HG03066 (cell line): ENCODE data around the gene ACIN1.
"Not testable (repeated sequence)": the region's sequence is repeated elsewhere in the genome, so short reads cannot be mapped to it uniquely, and the experiment has no call there.

Source experiments
- ATAC-seq: cut with Tn5 transposase; IDR thresholded peaks from one replicate; pipeline ENCODE4 v1.9.1; 2021; ENCODE audit warnings: low read depth; ENCODE audit not compliant: unreplicated experiment

Gene ACIN1

GRCh38 chr14:23124337-23124954 lies 29.5 kb upstream of the ACIN1 start:
- ATAC-seq, result no peak

GRCh38 chr14:23123419-23123818 lies 28.5 kb upstream of the ACIN1 start:
- ATAC-seq, result no peak

DNA sequence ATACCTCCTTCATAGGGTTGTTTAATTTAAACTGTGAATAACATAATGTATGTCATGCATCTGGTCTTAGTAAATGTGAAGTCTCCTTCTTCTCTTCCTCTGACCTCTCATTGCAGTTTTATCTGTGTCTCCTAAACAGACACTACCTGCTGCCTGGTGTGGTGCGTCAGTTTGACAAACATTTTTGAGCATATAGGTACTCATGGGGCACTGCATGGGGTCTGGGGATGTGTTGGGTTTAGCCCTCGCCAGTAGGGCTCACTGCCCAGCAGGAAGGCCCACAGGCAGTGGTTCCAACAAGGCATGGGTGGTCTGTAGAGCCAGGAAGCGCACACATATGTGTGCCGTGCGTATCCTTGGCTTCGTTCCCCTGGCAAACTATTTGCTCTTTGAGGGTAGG lies 27.1 kb upstream of the ACIN1 start:
- ATAC-seq, result no peak

- no peak for ATAC-seq
These were observed 26.4 kb upstream of the ACIN1 start for GRCh38 chr14:23121361-23121771.

GRCh38 chr14:23120541-23121251 lies 25.8 kb upstream of the ACIN1 start:
- ATAC-seq, result peak; percentile 59

DNA sequence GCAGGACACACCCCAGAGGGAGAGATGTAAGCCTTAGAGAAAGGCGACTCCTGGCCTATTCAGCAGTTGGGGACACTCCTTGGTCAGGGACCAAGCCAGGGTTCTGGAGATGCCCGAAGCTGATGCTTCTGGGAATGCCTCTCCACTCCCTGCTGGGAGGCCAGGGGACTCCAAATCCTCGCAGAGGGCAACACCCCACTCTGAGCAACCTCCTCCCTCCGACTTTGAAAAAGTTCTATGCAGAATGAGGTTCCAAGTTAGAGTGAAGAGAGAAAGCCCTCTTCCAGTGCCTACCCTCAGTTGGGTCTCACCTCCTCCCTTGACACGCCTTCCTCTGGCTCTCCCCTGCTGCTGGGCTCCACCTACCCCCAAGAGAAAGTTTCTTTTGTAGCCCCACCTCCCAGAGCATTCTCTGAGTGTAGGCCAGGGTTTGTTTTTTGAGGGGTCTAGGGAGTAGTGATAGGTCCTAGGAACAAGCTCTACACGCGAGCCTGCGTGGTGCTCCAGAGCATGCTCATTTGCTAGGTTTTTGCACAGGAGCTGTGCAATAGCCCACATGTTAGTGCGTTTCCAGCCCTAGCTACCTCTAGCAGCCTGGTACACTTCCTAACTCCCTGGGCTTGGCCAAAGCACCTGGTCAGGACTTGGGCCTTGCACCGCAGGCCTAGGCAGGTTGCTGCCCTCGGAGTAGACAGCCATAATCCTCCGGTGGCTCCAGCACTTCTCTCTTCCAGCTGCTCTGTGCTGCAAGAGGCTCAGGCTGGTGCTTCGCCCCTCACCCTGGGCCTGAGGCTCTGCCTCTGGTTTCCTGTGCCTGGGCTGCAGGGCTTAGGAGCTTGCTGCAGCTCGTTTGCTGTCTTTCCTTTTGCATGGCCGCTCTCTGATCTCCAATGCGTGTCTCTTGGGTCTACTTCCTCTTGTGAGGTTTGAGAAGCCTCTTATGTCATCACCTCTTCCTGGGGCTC lies 24.7 kb upstream of the ACIN1 start:
- ATAC-seq, result no peak

GRCh38 chr14:23118506-23119362 lies 23.8 kb upstream of the ACIN1 start, which contains the start of gene CEBPE:
CEBPE (minus strand) TSS chr14:23119255; CDS start chr14:23119091, 164 bp downstream.
- no peak for ATAC-seq

DNA sequence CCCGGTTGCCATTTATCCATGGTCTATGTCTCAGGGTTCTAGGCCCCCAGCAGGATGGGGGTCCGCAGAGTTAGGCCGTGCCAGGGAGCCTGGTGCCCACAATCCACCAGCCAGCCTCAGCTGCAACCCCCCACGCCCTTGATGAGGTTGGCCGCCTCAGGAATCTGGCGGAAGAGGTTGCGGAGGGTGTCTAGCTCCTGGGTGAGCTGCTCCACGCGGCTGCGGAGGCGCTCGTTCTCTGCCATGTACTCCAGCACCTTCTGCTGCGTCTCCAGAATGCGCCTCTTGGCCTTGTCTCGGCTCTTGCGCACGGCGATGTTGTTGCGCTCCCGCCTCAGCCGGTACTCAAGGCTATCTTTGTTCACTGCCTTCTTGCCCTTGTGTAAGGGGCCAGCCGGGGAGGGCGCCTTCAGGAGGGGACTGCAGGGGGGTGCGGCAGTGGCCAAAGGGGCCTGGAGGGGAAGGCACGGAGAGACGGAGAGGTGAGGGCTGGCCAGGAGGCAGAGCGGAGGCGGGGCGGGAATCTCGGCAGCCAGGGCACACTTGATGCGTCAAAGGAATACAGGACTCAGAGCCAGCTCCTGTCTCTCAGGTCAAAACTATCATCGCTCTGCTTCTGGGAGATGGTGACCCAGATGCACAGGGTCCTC lies 22.6 kb upstream of the ACIN1 start:
- no peak for ATAC-seq

GRCh38 chr14:23115918-23116317 lies 21.0 kb upstream of the ACIN1 start:
- ATAC-seq, result no peak

- no peak for ATAC-seq
These were observed 20.2 kb upstream of the ACIN1 start for GRCh38 chr14:23115039-23115731.

DNA sequence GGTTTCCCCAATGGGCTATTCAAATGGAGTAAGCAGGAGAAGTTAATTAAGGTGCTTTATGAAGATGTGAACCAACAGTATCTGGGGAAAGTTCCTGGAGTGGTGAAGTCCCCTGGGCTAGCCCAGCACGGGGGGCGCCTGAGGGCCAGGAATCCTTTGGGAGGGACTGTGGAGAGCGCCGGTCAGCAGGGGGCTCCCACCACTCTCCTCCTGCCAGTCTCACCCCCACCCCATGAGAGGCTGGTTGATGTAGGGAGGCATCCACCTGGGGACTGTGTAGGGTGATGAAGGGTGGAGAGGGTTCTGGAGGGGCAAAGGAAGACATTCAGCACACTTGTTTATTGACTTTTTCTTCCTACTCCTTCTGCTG lies 19.7 kb upstream of the ACIN1 start:
- no peak for ATAC-seq

- ATAC-seq, result no peak
These were observed 19.2 kb upstream of the ACIN1 start for GRCh38 chr14:23114120-23114458.

DNA sequence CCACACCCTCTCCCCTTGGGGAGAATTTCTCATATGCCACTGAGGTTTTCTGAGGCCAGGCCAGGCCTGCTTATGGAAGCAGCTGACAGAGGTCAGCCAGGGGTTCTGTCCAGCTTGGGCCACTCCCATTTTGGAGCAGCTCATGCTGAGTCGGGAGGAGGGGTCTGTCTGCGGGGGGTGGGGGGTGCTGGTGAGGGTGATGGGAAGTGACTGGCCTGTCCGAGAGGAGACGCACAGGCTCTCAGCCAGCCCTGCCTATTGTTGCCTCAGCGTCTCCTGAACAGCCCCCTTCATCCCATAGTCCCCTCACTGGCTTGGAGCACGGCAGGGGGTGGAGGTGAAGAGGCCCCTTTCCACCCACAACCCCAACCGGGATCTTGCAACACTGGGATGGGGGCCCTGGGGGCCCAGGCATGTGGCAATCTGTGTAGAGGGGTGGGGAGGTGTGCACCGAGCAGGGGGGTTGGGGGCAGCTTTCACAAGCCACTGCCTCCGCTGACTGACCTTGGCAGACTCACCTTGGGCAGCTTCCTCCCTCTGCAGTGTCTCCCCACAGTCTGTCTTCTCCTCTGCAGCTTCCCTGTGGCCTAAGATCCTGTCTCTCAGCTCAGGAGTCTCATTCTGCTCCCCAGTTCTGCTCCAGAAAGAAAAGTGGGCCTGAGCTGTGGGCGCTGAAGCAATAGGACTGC lies 18.6 kb upstream of the ACIN1 start:
- no peak for ATAC-seq

DNA sequence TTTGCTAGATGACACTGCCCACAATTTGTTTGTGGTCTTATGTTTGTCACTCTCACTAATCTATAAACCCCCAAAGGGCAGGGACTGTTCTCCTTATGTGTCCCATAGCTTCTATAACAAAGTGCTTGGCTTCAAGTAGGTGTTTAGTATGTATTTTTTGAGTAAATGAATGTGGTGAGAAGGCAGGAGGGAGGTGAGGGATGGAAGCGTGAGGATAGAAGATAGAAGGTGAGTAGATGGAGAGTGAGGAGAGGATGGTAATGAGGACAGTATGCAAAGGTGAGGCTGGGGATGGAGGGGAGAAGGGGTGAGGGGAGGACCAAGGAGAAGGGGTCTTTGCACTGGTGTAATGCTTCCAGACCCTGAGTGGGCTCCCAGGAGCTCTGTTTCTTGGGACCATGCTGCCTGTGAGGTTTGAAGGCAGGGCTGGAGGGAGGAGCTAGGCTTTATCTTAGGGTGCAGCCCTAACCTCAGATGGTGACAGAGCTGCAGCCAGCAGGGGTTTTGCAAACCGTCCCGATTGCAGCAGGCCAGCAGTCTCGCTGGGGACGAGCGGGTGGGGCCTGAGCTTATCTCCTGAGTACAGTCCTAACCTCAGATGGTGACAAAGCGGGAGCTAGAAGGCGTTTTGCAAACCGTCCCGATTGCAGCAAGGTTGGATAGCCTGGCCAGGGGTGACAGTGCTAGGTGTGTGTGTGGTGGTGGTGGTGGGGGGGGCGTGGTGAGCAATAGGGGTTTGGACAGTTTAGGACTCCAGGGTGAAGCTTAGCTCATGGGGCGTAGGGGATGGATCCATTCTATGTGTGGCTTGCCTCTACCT lies 17.6 kb upstream of the ACIN1 start:
- no peak for ATAC-seq

DNA sequence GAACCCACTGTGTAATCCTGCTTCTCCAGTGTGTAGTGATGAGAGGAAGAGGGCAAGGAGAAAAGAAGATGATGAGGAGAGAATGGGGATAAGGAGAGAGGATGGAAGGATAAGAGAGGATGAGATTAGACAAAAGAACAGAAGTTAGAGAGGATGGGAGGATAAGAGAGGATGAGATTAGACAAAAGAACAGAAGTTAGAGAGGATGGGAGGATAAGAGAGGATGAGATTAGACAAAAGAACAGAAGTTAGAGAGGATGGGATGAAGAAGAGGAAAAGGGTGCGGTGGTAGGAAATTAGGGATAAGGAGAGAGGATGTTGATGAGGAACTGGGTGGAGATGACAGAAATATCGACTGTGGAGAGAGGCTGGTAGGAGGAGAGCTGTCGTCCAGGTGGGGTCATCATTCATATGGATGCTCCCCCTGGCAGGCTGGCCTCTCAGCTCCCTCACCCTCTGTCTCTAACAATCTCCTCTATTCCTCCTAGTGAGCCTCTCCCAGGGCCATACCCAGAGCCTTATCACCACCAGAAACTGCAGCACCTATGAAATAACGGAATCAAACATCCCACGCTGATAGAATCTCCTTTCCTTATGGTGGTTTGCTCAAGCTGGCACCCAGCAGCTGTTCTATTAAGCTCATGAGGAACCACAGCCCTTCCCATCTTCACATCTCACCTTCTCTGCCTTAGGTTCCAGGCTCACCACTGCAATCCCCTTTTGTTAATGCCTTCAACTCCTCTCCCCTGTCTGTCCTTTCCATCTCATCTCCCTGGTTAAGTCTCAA lies 15.8 kb upstream of the ACIN1 start:
- no peak for ATAC-seq

GRCh38 chr14:23109769-23110168 lies 14.8 kb upstream of the ACIN1 start:
- no peak for ATAC-seq

GRCh38 chr14:23108169-23108568 lies 13.2 kb upstream of the ACIN1 start:
- not testable (repeated sequence) for ATAC-seq
